Stomach (tissue), 9 donors: ENCODE measurements around the gene PPP2R2B. TPM values are rescaled to one million over a fixed set of nuclear protein-coding genes. Genes with fewer than 3 reads are reported as not detected.
A peak's percentile ranks its signal among the peaks of the same experiment; 100 is the strongest.

Experiments
- DNase-seq, 2 donors: peaks; one replicate each; pipeline versions ENCODE4 v3.0.0 to v3.0.0-alpha.2; 2013 to 2019
- H3K27ac ChIP-seq, 5 donors: fragments of 200-600 bp in 4 of 5; sonication (generic) in 4 of 5; one replicate each; pipeline ENCODE4 v1.5.1; 2013 to 2019; ENCODE audit warnings: mild to moderate bottlenecking in 1 of 5, moderate library complexity in 1 of 5
- H3K27me3 ChIP-seq, 3 donors: fragments of 200-600 bp; sonication (generic); one replicate each; pipeline ENCODE4 v1.5.1; 2017 to 2019; ENCODE audit warnings: mixed run types in 1 of 3
- H3K36me3 ChIP-seq, 4 donors: fragments of 200-600 bp; sonication (generic); 1 replicate in 3 of 4; 2 replicates in 1 of 4; pipeline ENCODE4 v1.5.1; 2016 to 2019
- H3K4me1 ChIP-seq, 4 donors: fragments of 200-600 bp; sonication (generic); one replicate each; pipeline ENCODE4 v1.5.1; 2016 to 2019
- H3K4me3 ChIP-seq, 4 donors: fragments of 200-600 bp; sonication (generic) in 3 of 4; one replicate each; pipeline ENCODE4 v1.5.1; 2016 to 2019; ENCODE audit warnings: mild to moderate bottlenecking in 1 of 4
- H3K9me3 ChIP-seq, 4 donors: fragments of 200-600 bp; sonication (generic); one replicate each; pipeline ENCODE4 v1.5.1; 2016 to 2019
- EP300 ChIP-seq: sonication (generic); formaldehyde crosslinking; IDR thresholded peaks from one replicate; pipeline ENCODE4 v1.6.1; 2017; ENCODE audit warnings: antibody characterized with exemption
- POLR2A ChIP-seq, 4 donors: fragments of 450-650 bp; IDR thresholded peaks; one replicate each; pipeline ENCODE4 v1.6.1; 2016; ENCODE audit warnings: antibody characterized with exemption in 4 of 4, control low read depth in 2 of 4, mild to moderate bottlenecking in 1 of 4, moderate library complexity in 1 of 4
- POLR2AphosphoS5 ChIP-seq, 3 donors: sonication (generic); formaldehyde crosslinking; IDR thresholded peaks; one replicate each; pipeline ENCODE4 v1.6.1; 2016; ENCODE audit warnings: antibody characterized with exemption in 3 of 3
- WGBS, 5 donors: extraction: QIAGEN DNeasy Blood & Tissue Kit in 3 of 5; methylation state at CpG; one replicate each; pipeline versions ENCODE4 v1.1.5 to v1.1.7; 2013 to 2018; 5-methylcytosine and 5-hydroxymethylcytosine counted together
- intact Hi-C: fragments of 100-400 bp; cut with DNase I; formaldehyde crosslinking; loops from one replicate; pipeline ENCODE4 v1.15.1; 2023; ENCODE audit warnings: low total_unique reads
- polyA plus RNA-seq, 3 donors: library from polyadenylated mRNA; stranded (reverse); fragments of 200-250 nt; gene quantifications; one replicate each; pipeline ENCODE4 v1.2.3, GENCODE V29; 2013
- total RNA-seq, 5 donors: library from RNA; depleted of rRNA; stranded (reverse); fragments of >200 nt; gene quantifications; one replicate each; pipeline versions ENCODE4 v1.1.0 to v1.2.3, GENCODE V29; 2014 to 2016
- TF ChIP-seq, protein P1 (sequence below), 7 experiments: fragments of 450-650 bp in 4 of 7; fragments of 200-600 bp in 3 of 7; sonication (generic) in 3 of 7; IDR thresholded peaks; one replicate each; pipeline ENCODE4 v1.5.1; 2016 to 2019; ENCODE audit warnings: antibody characterized with exemption in 7 of 7, control low read depth in 2 of 7, mild to moderate bottlenecking in 1 of 7
- donor health status: healthy with polysubstance abuse.
- donor health status: Bipolar disorder and iron deficiency.
- donor health status: healthy.

The PPP2R2B gene
- total and polyA plus RNA-seq, 8 donors = under 0.01 to 4.6 (median 0.75) TPM; not detected in 1

DNA sequence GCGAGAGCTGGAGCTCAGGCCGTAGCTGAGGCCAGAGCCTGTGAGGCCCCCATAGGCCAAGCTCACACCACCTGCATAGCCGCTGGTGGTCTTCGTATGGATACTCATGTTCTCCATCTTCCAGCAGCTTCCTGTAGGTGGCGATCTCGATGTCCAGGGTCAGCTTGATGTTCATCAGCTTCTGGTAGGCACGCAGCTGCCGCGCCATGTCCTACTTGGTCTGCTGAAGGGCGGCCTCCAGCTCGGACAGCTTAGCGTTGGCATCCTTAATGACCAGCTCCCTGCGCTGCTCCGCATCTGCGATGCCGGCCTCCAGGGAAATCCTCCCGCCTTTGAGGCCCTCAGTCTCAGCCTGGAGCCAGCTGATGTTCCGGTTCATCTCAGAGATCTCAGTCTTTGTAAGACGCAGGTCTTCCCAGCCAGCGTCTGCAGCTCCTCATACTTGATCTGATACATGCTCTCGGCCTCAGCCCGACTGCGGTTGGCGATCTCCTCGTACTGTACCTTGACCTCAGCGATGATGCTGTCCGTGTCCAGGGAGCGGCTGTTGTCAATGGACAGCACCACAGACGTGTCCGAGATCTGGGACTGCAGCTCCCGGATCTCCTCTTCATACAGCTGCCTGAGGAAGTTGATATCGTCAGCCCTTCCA is 172.1 kb downstream of the PPP2R2B start:
- intact Hi-C loops = no loop called here
- DNase-seq = no peak
- H3K9me3 ChIP-seq = no peaks in the 10 kb centered on the region
- no peak overlapping the region for H3K4me3 ChIP-seq
- TF ChIP-seq, protein P1, sequence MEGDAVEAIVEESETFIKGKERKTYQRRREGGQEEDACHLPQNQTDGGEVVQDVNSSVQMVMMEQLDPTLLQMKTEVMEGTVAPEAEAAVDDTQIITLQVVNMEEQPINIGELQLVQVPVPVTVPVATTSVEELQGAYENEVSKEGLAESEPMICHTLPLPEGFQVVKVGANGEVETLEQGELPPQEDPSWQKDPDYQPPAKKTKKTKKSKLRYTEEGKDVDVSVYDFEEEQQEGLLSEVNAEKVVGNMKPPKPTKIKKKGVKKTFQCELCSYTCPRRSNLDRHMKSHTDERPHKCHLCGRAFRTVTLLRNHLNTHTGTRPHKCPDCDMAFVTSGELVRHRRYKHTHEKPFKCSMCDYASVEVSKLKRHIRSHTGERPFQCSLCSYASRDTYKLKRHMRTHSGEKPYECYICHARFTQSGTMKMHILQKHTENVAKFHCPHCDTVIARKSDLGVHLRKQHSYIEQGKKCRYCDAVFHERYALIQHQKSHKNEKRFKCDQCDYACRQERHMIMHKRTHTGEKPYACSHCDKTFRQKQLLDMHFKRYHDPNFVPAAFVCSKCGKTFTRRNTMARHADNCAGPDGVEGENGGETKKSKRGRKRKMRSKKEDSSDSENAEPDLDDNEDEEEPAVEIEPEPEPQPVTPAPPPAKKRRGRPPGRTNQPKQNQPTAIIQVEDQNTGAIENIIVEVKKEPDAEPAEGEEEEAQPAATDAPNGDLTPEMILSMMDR (IDR thresholded peaks at IDR 0.05) = no peak
- TF ChIP-seq POLR2AphosphoS5 (IDR thresholded peaks at IDR 0.05) = no peak
- no peak for TF ChIP-seq POLR2A (IDR thresholded peaks at IDR 0.05)
- TF ChIP-seq EP300 = no peak
- no peaks in the 10 kb centered on the region for H3K27me3 ChIP-seq
- H3K36me3 ChIP-seq = no peaks in the 10 kb centered on the region
- 92 to 96% (median 95%) methylated on average over 32 of the region's 32 CpGs for WGBS, 5 donors
- H3K27ac ChIP-seq = no peak overlapping the region
- H3K4me1 ChIP-seq = no peaks in the 10 kb centered on the region

DNA sequence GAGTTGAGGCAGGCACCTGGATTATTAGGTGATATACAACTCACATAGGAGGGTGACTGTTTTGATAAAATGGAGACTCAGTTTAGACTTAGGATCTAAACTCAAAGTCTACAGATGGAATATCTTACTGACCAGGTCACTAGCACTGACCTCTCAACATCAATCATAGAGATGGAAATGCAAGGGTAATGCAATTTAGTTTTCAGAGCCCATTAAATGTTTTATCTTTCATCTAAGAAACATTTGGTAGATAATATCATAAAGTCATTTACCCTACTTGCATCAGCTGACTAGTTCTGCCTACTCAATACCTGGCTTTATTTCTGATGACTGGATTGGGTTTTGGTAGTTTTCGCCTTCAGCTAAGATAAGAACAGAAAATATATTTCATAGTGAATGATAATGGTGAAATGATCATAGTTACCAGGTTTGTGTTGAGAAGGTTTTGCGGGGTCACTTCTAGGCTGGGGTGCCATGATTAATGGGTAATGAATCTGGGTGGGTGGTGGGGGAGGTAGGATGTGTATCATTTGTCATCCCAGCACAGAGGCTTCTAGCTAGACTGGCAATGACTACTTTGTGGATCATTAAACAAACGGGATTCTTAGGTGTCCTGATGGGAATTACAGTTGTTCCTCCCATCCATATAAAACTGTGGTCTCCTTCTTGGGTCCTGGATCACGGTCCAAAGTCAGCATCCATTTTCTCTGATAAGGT is 173.4 kb downstream of the PPP2R2B start:
- no peaks in the 10 kb centered on the region for H3K4me1 ChIP-seq
- no peaks in the 10 kb centered on the region for H3K9me3 ChIP-seq
- intact Hi-C loops = no loop called here
- H3K27ac ChIP-seq = no peak overlapping the region
- no peaks in the 10 kb centered on the region for H3K36me3 ChIP-seq
- H3K27me3 ChIP-seq = no peaks in the 10 kb centered on the region
- no peak for TF ChIP-seq POLR2AphosphoS5 (IDR thresholded peaks at IDR 0.05)
- TF ChIP-seq, protein P1 (IDR thresholded peaks at IDR 0.05) = no peak
- no peak for TF ChIP-seq EP300
- no peak for TF ChIP-seq POLR2A (IDR thresholded peaks at IDR 0.05)
- H3K4me3 ChIP-seq = no peak overlapping the region
- DNase-seq = no peak
- WGBS, 5 donors = 73 to 85% (median 78%) methylated on average over 4 of the region's 4 CpGs

DNA sequence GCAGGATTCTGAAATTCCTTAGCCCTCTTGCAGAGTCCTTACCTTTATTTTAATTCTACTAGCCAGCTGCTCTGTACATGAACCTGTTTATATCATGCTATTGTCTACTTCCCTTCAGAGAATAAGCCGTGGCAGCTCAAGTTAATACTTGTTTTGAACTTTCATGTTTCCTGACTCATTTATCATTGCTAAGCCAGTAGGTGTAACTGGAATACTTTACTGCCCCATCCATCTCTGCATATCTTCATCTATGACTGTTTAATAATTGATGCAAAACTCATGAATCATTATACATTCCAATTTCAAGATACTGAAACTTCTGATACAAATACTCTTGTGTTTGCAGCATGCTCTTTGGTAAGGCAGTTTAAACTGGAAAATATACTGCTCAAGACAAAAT is 174.7 kb downstream of the PPP2R2B start:
- Histone ChIP-seq H3K4me1 (no peaks in the 10 kb centered on the region), H3K4me3 (no peak overlapping the region), H3K27ac (no peak overlapping the region), H3K36me3 (no peaks in the 10 kb centered on the region), H3K9me3 (no peaks in the 10 kb centered on the region), H3K27me3 (no peaks in the 10 kb centered on the region)
- 19 to 32% (median 26%) methylated on average over 1 of the region's 1 CpG for WGBS, 5 donors
- no peak for TF ChIP-seq EP300
- TF ChIP-seq POLR2A (IDR thresholded peaks at IDR 0.05) = no peak
- TF ChIP-seq, protein P1 (IDR thresholded peaks at IDR 0.05) = no peak
- TF ChIP-seq POLR2AphosphoS5 (IDR thresholded peaks at IDR 0.05) = no peak
- intact Hi-C loops = no loop called here
- peak in 1 of 2 donors; percentile 33 for DNase-seq

DNA sequence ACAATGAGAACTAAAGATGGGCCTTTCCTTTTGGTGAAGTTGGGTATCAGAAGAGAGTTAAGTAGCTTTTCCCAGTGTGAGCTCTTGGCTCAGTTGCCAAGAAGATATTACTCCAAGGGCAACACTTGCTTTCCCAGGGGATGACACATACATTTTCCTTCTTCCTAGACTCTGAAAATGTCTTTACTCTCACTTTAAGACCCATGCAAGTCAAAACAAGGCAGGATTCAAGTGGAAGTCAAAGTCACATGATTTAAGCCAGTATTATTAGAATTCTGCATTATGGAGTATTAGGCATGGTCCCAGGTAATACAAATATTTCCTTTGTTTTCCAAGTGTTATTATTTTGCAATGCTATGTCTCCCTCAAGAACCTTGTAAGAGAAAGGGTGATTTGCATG is 175.1 kb downstream of the PPP2R2B start:
- Histone ChIP-seq H3K4me1 (no peaks in the 10 kb centered on the region), H3K27ac (no peak overlapping the region), H3K27me3 (no peaks in the 10 kb centered on the region), H3K9me3 (no peaks in the 10 kb centered on the region), H3K36me3 (no peaks in the 10 kb centered on the region), H3K4me3 (no peak overlapping the region)
- TF ChIP-seq EP300 (no peak), POLR2AphosphoS5 (IDR thresholded peaks at IDR 0.05) (no peak), POLR2A (IDR thresholded peaks at IDR 0.05) (no peak)
- TF ChIP-seq, protein P1 (IDR thresholded peaks at IDR 0.05) = no peak
- intact Hi-C loops = no loop called here
- DNase-seq = no peak
